A549 (cell line): Measurements from ENCODE around the gene BTBD2. TPM values are rescaled to one million over a fixed set of nuclear protein-coding genes. Genes with fewer than 3 reads are reported as not detected.

Experiments
- ATAC-seq, 2 experiments: fragments of 200-7000 bp in 1 of 2; fragments of >200 bp in 1 of 2; cut with Nextera tagmentation in 1 of 2; cut with Tn5 transposase in 1 of 2; 3 replicates each; pipeline versions ENCODE4 v1.8.0 to v1.9.1; 2018 to 2020; ENCODE audit warnings: mild to moderate bottlenecking in 1 of 2, moderate library complexity in 1 of 2
- CTCF ChIA-PET: fragments of 300-600 bp; sonication (Branson Sonifier 250); formaldehyde crosslinking; extraction: SDS; loops from one replicate; lab custom pipeline; 2021; ENCODE audit warnings: antibody characterized with exemption, inconsistent platforms; lab: Yijun Ruan, JAX
- POLR2A ChIA-PET: fragments of 350-600 bp; formaldehyde crosslinking; extraction: SDS; loops from one replicate; lab custom pipeline; 2021; ENCODE audit warnings: antibody characterized with exemption, inconsistent platforms; lab: Yijun Ruan, JAX
- DNase-seq, 2 experiments: peaks; one replicate each; pipeline versions ENCODE4 v3.0.0 to v3.0.0-alpha.2; 2011 to 2016; ENCODE audit warnings: low read depth in 1 of 2, low spot score in 1 of 2
- FAIRE-seq: peaks from 2 replicates; lab custom pipeline; 2011; peaks lifted over from hg19 to GRCh38; lab: Jason Lieb, UNC
- H3K27ac ChIP-seq, 2 experiments: fragments of >200 bp; sonication (Bioruptor Twin); formaldehyde crosslinking; 3 replicates each; pipeline ENCODE4 v1.5.1; 2016 to 2017
- H3K4me1 ChIP-seq: fragments of >200 bp; sonication (Bioruptor Twin); formaldehyde crosslinking; 3 replicates; pipeline ENCODE4 v1.6.1; 2016
- H3K4me2 ChIP-seq: fragments of >200 bp; sonication (Bioruptor Twin); formaldehyde crosslinking; 3 replicates; pipeline ENCODE4 v1.6.1; 2016
- H3K4me3 ChIP-seq: fragments of >200 bp; sonication (Bioruptor Twin); formaldehyde crosslinking; 3 replicates; pipeline ENCODE4 v1.5.1; 2016
- H3K9me3 ChIP-seq: fragments of >200 bp; sonication (Bioruptor Twin); formaldehyde crosslinking; 3 replicates; pipeline ENCODE4 v1.6.1; 2016
- CBX2 ChIP-seq: fragments of 200-600 bp; sonication (generic); IDR thresholded peaks from 2 replicates; pipeline ENCODE4 v1.6.1; 2016; ENCODE audit warnings: low read depth, mild to moderate bottlenecking, borderline replicate concordance
- CBX8 ChIP-seq: fragments of 200-600 bp; sonication (generic); IDR thresholded peaks from 2 replicates; pipeline ENCODE4 v1.6.1; 2016
- CHD2 ChIP-seq: fragments of 150-350 bp; IDR thresholded peaks from 2 replicates; pipeline ENCODE4 v1.6.1; 2014; ENCODE audit warnings: low read length; ENCODE audit not compliant: partially characterized antibody
- CHD4 ChIP-seq: fragments of 200-600 bp; sonication (generic); IDR thresholded peaks from 2 replicates; pipeline ENCODE4 v1.6.1; 2016; ENCODE audit warnings: antibody characterized with exemption, mild to moderate bottlenecking, borderline replicate concordance
- EHF ChIP-seq: fragments of 250-450 bp; sonication (Bioruptor Pico); IDR thresholded peaks from 2 replicates; pipeline ENCODE4 v1.5.0; 2020; ENCODE audit warnings: mild to moderate bottlenecking
- ESRRA ChIP-seq: fragments of 150-350 bp; IDR thresholded peaks from 2 replicates; pipeline ENCODE4 v1.6.1; 2014; ENCODE audit warnings: mild to moderate bottlenecking, low read length, borderline replicate concordance
- FOSB ChIP-seq: fragments of 250-450 bp; sonication (Bioruptor Pico); IDR thresholded peaks from 2 replicates; pipeline ENCODE4 v1.5.0; 2020; ENCODE audit warnings: mild to moderate bottlenecking, moderate library complexity
- FOSL2 ChIP-seq, 2 experiments: fragments of 450-650 bp in 1 of 2; fragments of >200 bp in 1 of 2; sonication (Bioruptor Twin) in 1 of 2; formaldehyde crosslinking; IDR thresholded peaks; 2 replicates each; pipeline versions ENCODE4 v1.5.0 to v1.6.1; 2016 to 2020; ENCODE audit warnings: mild to moderate bottlenecking in 1 of 2, moderate library complexity in 1 of 2
- GATA3 ChIP-seq: IDR thresholded peaks from 2 replicates; pipeline ENCODE4 v1.6.1; 2012; ENCODE audit warnings: borderline replicate concordance
- HOXB13 ChIP-seq: fragments of 250-450 bp; sonication (Bioruptor Pico); IDR thresholded peaks from 2 replicates; pipeline ENCODE4 v1.5.0; 2020; ENCODE audit warnings: low read depth, mild to moderate bottlenecking, moderate library complexity
- JUNB ChIP-seq: fragments of >200 bp; sonication (Bioruptor Twin); formaldehyde crosslinking; IDR thresholded peaks from 2 replicates; pipeline ENCODE4 v1.6.1; 2016
- KDM5A ChIP-seq: fragments of 200-600 bp; sonication (generic); IDR thresholded peaks from 2 replicates; pipeline ENCODE4 v1.6.1; 2016; ENCODE audit warnings: antibody characterized with exemption, mild to moderate bottlenecking
- NPAS2 ChIP-seq: fragments of 250-450 bp; sonication (Bioruptor Pico); IDR thresholded peaks from 2 replicates; pipeline ENCODE4 v1.8.0; 2022; ENCODE audit warnings: mild to moderate bottlenecking, moderate library complexity, borderline replicate concordance
- POLR2A ChIP-seq: IDR thresholded peaks from 2 replicates; pipeline ENCODE4 v1.6.1; 2012; ENCODE audit warnings: mild to moderate bottlenecking, low read length
- RNF2 ChIP-seq: fragments of 200-600 bp; sonication (generic); IDR thresholded peaks from 2 replicates; pipeline ENCODE4 v1.6.1; 2016; ENCODE audit warnings: low read depth, mild to moderate bottlenecking, antibody characterized with exemption, moderate library complexity, borderline replicate concordance
- SMC3 ChIP-seq: fragments of >200 bp; sonication (Bioruptor Twin); formaldehyde crosslinking; IDR thresholded peaks from 3 replicates; pipeline ENCODE4 v1.6.1; 2018; ENCODE audit warnings: inconsistent platforms
- SREBF2 ChIP-seq: fragments of 450-650 bp; IDR thresholded peaks from 2 replicates; pipeline ENCODE4 v1.6.1; 2014; ENCODE audit warnings: mild to moderate bottlenecking, moderate library complexity
- ZC3H11A ChIP-seq: fragments of 450-650 bp; IDR thresholded peaks from 2 replicates; pipeline ENCODE4 v1.6.1; 2014; ENCODE audit warnings: antibody characterized with exemption, mild to moderate bottlenecking
- ZFP36 ChIP-seq: fragments of 450-650 bp; IDR thresholded peaks from 2 replicates; pipeline ENCODE4 v1.6.1; 2014; ENCODE audit warnings: borderline replicate concordance; ENCODE audit not compliant: partially characterized antibody
- WGBS: methylation state at CpG from one replicate; pipeline ENCODE4 v1.1.6; 2017; ENCODE audit errors: missing lambda C conversion rate; 5-methylcytosine and 5-hydroxymethylcytosine counted together
- polyA plus RNA-seq, 4 experiments: library from polyadenylated mRNA; depleted of rRNA in 3 of 4; stranded (reverse); fragments of >200 nt; fragmentation: RNase III in 1 of 4; extraction: RNeasy Plus Mini Kit Qiagen cat#74134 plus additional on column Dnase treatment in 1 of 4; gene quantifications; 2 replicates in 3 of 4; 3 replicates in 1 of 4; pipeline ENCODE4 v1.2.3, GENCODE V29; 2011 to 2017
- TF ChIP-seq, protein P1 (sequence below): fragments of >200 bp; sonication (Bioruptor Twin); formaldehyde crosslinking; IDR thresholded peaks from 2 replicates; pipeline ENCODE4 v1.6.1; 2016
- TF ChIP-seq, protein P2 (sequence below): IDR thresholded peaks from 2 replicates; pipeline ENCODE4 v1.6.1; 2012
- TF ChIP-seq, protein P3 (sequence below): fragments of 450-650 bp; IDR thresholded peaks from 2 replicates; pipeline ENCODE4 v1.6.1; 2014; ENCODE audit warnings: antibody characterized with exemption
- TF ChIP-seq, protein P4 (sequence below): fragments of 200-600 bp; sonication (generic); IDR thresholded peaks from 2 replicates; pipeline ENCODE4 v1.6.1; 2016; ENCODE audit warnings: antibody characterized with exemption, mild to moderate bottlenecking, moderate library complexity

The BTBD2 gene
- polyA plus RNA-seq, 2 of the 4 experiments (the other 2 are of a cell fraction), result 16.3 to 29.6 TPM

DNA sequence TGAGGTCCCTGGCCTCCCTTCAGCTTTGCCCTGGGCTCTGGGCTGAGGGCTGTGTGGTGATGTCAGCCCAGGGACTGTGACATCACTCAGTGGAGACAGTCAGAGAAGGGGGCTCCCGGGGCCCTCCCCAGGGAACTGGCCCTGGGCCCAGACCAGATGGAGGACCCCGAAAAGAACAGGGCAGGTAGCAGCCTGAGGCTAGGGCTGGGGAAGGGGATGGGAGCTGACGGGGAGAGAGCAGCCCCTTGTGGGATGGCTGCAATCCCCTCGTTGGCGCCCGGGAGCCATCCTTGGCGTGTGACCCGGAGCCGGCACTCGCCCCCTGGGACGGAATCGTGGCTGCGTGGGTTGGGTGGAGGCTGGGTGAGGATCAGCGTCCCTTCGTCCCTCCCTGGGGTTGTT lies 61.0 kb downstream of the BTBD2 start:
- 95% methylated on average over 14 of the region's 15 CpGs for WGBS
- no peak for ATAC-seq
- no peaks in the 10 kb centered on the region for H3K9me3 ChIP-seq
- no peak overlapping the region for H3K27ac ChIP-seq
- DNase-seq, result no peak
- TF ChIP-seq GATA3, result no peak
- no peak for TF ChIP-seq SREBF2
- no peak for TF ChIP-seq EHF
- TF ChIP-seq CHD2, result no peak
- TF ChIP-seq FOSL2 (IDR thresholded peaks at IDR 0.05), result no peak
- TF ChIP-seq FOSL2 (CRISPR knock-in tag; IDR thresholded peaks at IDR 0.05), result no peak
- TF ChIP-seq, protein P1, sequence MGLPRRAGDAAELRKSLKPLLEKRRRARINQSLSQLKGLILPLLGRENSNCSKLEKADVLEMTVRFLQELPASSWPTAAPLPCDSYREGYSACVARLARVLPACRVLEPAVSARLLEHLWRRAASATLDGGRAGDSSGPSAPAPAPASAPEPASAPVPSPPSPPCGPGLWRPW, result no peak
- no peak for TF ChIP-seq ZC3H11A
- TF ChIP-seq FOSB (CRISPR knock-in tag), result no peak
- H3K4me1 ChIP-seq, result no peaks in the 10 kb centered on the region
- FAIRE-seq, result no peak
- POLR2A ChIA-PET, result no interaction called here
- CTCF ChIA-PET, result no interaction called here
- H3K4me2 ChIP-seq, result no peak overlapping the region
- H3K4me3 ChIP-seq, result no peak overlapping the region

DNA sequence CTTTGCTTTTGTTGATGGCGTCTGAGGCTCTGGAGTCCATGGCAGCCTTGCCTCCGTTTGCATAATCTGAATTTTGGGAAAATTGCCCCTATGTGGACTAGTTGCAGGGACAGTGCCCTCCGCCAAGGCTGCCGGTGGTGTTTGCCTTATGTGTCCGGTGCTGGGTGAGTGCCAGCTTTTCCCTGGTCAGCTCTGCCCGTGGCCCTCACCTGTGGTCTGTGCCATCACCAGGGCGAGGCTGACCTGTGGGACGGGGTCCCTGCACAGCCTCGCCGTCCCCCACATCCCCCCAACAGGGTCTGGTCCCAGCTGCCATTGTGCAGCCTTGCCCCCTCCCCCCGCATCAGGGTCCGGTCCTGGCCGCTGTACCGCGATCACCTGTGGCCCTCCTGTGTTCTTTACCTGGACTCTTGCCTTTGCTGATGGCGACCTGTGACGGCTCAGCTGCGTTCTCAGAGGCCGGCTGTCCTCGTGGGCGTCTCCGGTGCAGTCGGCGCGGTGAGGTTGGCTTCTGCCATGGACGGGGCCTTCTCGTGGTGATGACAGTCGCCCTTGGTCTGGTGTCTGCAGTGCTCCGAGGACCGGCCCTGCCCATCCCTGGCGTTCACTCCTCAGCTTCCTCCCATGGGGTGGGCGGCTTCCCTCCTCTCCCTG lies 61.9 kb downstream of the BTBD2 start:
- ATAC-seq (no peak), DNase-seq (no peak), FAIRE-seq (no peak)
- H3K4me2 ChIP-seq, result no peak overlapping the region
- WGBS, result 88% methylated on average over 9 of the region's 32 CpGs
- TF ChIP-seq, protein P2, sequence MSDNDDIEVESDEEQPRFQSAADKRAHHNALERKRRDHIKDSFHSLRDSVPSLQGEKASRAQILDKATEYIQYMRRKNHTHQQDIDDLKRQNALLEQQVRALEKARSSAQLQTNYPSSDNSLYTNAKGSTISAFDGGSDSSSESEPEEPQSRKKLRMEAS, result no peak
- no peak for TF ChIP-seq ESRRA
- TF ChIP-seq, protein P3, sequence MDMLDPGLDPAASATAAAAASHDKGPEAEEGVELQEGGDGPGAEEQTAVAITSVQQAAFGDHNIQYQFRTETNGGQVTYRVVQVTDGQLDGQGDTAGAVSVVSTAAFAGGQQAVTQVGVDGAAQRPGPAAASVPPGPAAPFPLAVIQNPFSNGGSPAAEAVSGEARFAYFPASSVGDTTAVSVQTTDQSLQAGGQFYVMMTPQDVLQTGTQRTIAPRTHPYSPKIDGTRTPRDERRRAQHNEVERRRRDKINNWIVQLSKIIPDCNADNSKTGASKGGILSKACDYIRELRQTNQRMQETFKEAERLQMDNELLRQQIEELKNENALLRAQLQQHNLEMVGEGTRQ, result no peak
- no peak for TF ChIP-seq RNF2
- no peak for TF ChIP-seq KDM5A
- POLR2A ChIA-PET, result no interaction called here
- H3K4me1 ChIP-seq, result no peaks in the 10 kb centered on the region
- no peaks in the 10 kb centered on the region for H3K9me3 ChIP-seq
- CTCF ChIA-PET, result interaction anchor here (0.6 to 1.7 kb wide), 4 partner anchors 12 to 117 kb away, joined by 3 to 4 read pairs (median 4); no protein-coding TSS in a partner anchor
- no peak overlapping the region for H3K4me3 ChIP-seq
- H3K27ac ChIP-seq, result no peak overlapping the region

DNA sequence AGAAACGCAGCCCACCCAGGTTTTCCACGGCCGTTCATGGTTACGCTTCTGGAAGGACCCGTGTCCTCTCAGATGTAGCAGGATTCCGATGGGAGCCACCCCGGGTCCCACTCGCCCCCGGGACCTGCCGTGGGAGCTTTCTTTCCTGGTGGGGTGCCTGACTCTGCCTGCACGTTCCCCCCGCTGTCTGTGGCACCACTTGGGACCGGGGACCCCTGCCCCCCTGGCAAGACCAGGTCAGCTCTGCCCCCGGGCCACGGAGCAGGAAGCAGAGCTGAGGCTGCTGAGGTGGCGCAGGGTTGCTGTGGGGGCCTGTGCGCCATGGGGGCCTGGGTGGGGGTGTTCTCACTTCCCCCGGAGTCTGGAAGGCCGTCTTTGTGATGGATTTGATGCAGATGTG lies 62.5 kb downstream of the BTBD2 start:
- Histone ChIP-seq H3K27ac (no peak overlapping the region), H3K4me1 (no peaks in the 10 kb centered on the region), H3K4me3 (no peak overlapping the region), H3K4me2 (no peak overlapping the region), H3K9me3 (no peaks in the 10 kb centered on the region)
- ATAC-seq (no peak), FAIRE-seq (no peak), DNase-seq (no peak)
- CTCF ChIA-PET, result interaction anchor here (0.6 to 1.7 kb wide), 4 partner anchors 13 to 117 kb away, joined by 3 to 4 read pairs (median 4); no protein-coding TSS in a partner anchor
- WGBS, result 100% methylated on average over 11 of the region's 19 CpGs
- POLR2A ChIA-PET, result no interaction called here
- no peak for TF ChIP-seq KDM5A

DNA sequence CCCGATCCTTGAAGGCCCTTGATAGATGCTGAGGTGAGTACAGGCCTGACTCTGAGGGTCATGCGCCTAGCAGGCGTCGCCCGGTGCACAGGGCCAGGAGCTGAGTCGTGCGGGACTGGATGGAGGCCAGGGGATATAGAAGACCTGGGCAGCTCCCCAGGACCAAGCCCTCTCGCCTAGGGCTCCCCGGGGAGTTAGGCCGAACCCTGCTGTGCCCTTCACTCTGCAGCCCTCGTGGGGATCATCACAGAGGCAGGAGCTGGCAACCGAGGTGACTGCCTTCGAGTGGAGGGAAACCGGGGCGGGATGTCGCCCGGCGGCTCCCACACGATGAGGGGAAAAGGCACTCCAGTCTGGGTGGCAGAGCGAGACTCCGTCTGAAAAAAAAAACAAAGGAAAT lies 62.9 kb downstream of the BTBD2 start:
- POLR2A ChIA-PET, result no interaction called here
- H3K4me3 ChIP-seq, result no peak overlapping the region
- no peaks in the 10 kb centered on the region for H3K9me3 ChIP-seq
- ATAC-seq (no peak), FAIRE-seq (no peak), DNase-seq (no peak)
- no peak overlapping the region for H3K4me2 ChIP-seq
- CTCF ChIA-PET, result interaction anchor here (0.6 to 1.7 kb wide), 4 partner anchors 13 to 117 kb away, joined by 3 to 4 read pairs (median 4); no protein-coding TSS in a partner anchor
- H3K27ac ChIP-seq, result no peak overlapping the region
- 87% methylated on average over 20 of the region's 21 CpGs for WGBS
- no peaks in the 10 kb centered on the region for H3K4me1 ChIP-seq
- TF ChIP-seq ZC3H11A (no peak), POLR2A (no peak), NPAS2 (no peak)

DNA sequence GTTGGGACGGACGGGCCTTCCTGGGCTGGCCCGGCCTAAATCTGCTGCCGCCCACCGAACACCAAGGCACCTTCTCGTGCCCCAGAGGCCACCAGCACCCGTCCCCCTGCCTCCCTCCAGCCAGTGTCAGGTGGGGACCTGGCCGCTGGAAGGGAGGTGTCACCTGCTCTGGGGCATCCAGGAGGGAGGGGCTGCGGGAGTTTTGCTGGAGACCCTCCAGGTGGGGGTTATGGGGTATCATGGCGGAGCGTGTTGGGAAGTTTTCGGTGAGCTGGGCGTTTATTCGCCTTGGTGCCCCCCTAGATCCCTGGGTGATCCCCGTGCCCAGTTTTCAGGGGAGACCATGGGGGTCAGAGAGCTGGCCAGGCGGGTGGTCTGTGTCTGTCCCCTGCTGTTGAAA lies 64.9 kb downstream of the BTBD2 start:
- FAIRE-seq, result no peak
- Histone ChIP-seq H3K4me1 (no peaks in the 10 kb centered on the region), H3K4me3 (no peak overlapping the region), H3K4me2 (no peak overlapping the region), H3K9me3 (no peaks in the 10 kb centered on the region), H3K27ac (no peak overlapping the region)
- ChIA-PET CTCF (interaction anchor here (0.6 to 1.6 kb wide), 2 partner anchors 53 to 142 kb away, joined by 3 read pairs; no protein-coding TSS in a partner anchor), POLR2A (no interaction called here)
- DNase-seq, result no peak
- WGBS, result 94% methylated on average over 15 of the region's 16 CpGs
- ATAC-seq, result no peak
- no peak for TF ChIP-seq JUNB
- no peak for TF ChIP-seq KDM5A
- TF ChIP-seq CBX8, result no peak
- TF ChIP-seq SMC3, result no peak
- TF ChIP-seq CHD4, result no peak
- TF ChIP-seq, protein P4, sequence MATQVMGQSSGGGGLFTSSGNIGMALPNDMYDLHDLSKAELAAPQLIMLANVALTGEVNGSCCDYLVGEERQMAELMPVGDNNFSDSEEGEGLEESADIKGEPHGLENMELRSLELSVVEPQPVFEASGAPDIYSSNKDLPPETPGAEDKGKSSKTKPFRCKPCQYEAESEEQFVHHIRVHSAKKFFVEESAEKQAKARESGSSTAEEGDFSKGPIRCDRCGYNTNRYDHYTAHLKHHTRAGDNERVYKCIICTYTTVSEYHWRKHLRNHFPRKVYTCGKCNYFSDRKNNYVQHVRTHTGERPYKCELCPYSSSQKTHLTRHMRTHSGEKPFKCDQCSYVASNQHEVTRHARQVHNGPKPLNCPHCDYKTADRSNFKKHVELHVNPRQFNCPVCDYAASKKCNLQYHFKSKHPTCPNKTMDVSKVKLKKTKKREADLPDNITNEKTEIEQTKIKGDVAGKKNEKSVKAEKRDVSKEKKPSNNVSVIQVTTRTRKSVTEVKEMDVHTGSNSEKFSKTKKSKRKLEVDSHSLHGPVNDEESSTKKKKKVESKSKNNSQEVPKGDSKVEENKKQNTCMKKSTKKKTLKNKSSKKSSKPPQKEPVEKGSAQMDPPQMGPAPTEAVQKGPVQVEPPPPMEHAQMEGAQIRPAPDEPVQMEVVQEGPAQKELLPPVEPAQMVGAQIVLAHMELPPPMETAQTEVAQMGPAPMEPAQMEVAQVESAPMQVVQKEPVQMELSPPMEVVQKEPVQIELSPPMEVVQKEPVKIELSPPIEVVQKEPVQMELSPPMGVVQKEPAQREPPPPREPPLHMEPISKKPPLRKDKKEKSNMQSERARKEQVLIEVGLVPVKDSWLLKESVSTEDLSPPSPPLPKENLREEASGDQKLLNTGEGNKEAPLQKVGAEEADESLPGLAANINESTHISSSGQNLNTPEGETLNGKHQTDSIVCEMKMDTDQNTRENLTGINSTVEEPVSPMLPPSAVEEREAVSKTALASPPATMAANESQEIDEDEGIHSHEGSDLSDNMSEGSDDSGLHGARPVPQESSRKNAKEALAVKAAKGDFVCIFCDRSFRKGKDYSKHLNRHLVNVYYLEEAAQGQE, result no peak
- no peak for TF ChIP-seq HOXB13
- TF ChIP-seq CHD2, result no peak
- TF ChIP-seq ZFP36, result no peak
- TF ChIP-seq CBX2, result no peak
- no peak for TF ChIP-seq POLR2A
